Uterus (tissue), 4 donors: ENCODE measurements around the gene CEMIP. TPM values are rescaled to one million over a fixed set of nuclear protein-coding genes. Genes with fewer than 3 reads are reported as not detected.

Source experiments
- DNase-seq, 2 donors: peaks; one replicate each; pipeline ENCODE4 v3.0.0-alpha.2; 2019 to 2020
- H3K27ac ChIP-seq, 2 donors: fragments of 200-600 bp; sonication (generic); 1 replicate in 1 of 2; 2 replicates in 1 of 2; pipeline ENCODE4 v1.5.1; 2016 to 2018
- H3K27me3 ChIP-seq, 2 donors: fragments of 200-600 bp; sonication (generic); one replicate each; pipeline ENCODE4 v1.5.1; 2018 to 2019; ENCODE audit warnings: control low read depth in 1 of 2
- H3K36me3 ChIP-seq, 2 donors: fragments of 200-600 bp; sonication (generic); one replicate each; pipeline ENCODE4 v1.5.1; 2019; ENCODE audit warnings: control low read depth in 1 of 2
- H3K4me1 ChIP-seq, 2 donors: fragments of 200-600 bp; sonication (generic); one replicate each; pipeline ENCODE4 v1.5.1; 2018 to 2019; ENCODE audit warnings: control low read depth in 1 of 2
- H3K4me3 ChIP-seq, 2 donors: fragments of 200-600 bp; sonication (generic); 1 replicate in 1 of 2; 2 replicates in 1 of 2; pipeline ENCODE4 v1.5.1; 2018 to 2019; ENCODE audit warnings: mild to moderate bottlenecking in 1 of 2
- H3K9me3 ChIP-seq, 2 donors: fragments of 200-600 bp; sonication (generic); one replicate each; pipeline ENCODE4 v1.5.1; 2019; ENCODE audit warnings: control low read depth in 1 of 2
- POLR2A ChIP-seq, 2 donors: fragments of 450-650 bp; IDR thresholded peaks; one replicate each; pipeline ENCODE4 v1.6.1; 2016; ENCODE audit warnings: antibody characterized with exemption in 2 of 2, mild to moderate bottlenecking in 1 of 2, moderate library complexity in 1 of 2
- intact Hi-C: fragments of 100-400 bp; cut with DNase I; formaldehyde crosslinking; loops from one replicate; pipeline ENCODE4 v1.15.1; 2023; ENCODE audit warnings: low total_unique reads
- total RNA-seq, 4 donors: library from RNA; depleted of rRNA in 3 of 4; stranded (reverse); fragments of >200 nt in 3 of 4; gene quantifications; one replicate each; pipeline versions ENCODE4 v1.1.0 to v1.2.4, GENCODE V29; 2014 to 2023
- TF ChIP-seq, protein P1 (sequence below), 4 experiments: fragments of 200-600 bp in 2 of 4; fragments of 450-650 bp in 2 of 4; sonication (generic) in 2 of 4; IDR thresholded peaks; one replicate each; pipeline ENCODE4 v1.5.1; 2016 to 2019; ENCODE audit warnings: antibody characterized with exemption in 4 of 4, mild to moderate bottlenecking in 2 of 4, moderate library complexity in 1 of 4
- donor health status: DM: yes; HTN: yes; CAD: no.

Gene CEMIP
- total RNA-seq, 4 donors from 2014 or later, result under 0.01 to 1.9 (median 1.1) TPM

DNA sequence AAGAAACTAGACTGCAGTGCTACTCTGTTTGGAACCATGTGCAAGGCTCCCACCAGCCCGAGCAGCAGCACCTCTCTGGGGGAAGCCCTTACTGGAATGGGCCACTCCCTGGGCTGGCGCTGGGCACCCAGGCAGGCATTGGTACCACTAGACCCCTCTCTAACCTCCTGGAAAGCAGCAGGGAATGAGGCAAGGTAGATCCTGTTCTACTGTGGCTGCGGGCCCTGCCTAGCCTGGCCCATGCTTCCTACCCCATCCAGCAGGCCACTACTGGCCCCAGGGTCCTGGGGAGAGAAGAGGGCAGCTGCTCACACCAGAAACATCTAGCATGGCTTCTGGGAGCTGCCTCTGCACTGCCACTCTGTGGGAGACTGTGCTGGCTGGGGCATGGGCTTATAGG, 165.6 kb downstream of the CEMIP start:
- Histone ChIP-seq H3K4me1 (no peaks in the 10 kb centered on the region), H3K4me3 (no peak overlapping the region), H3K9me3 (no peaks in the 10 kb centered on the region), H3K27ac (no peak overlapping the region), H3K36me3 (no peaks in the 10 kb centered on the region), H3K27me3 (no peaks in the 10 kb centered on the region)
- TF ChIP-seq POLR2A (IDR thresholded peaks at IDR 0.05), result no peak
- TF ChIP-seq, protein P1, sequence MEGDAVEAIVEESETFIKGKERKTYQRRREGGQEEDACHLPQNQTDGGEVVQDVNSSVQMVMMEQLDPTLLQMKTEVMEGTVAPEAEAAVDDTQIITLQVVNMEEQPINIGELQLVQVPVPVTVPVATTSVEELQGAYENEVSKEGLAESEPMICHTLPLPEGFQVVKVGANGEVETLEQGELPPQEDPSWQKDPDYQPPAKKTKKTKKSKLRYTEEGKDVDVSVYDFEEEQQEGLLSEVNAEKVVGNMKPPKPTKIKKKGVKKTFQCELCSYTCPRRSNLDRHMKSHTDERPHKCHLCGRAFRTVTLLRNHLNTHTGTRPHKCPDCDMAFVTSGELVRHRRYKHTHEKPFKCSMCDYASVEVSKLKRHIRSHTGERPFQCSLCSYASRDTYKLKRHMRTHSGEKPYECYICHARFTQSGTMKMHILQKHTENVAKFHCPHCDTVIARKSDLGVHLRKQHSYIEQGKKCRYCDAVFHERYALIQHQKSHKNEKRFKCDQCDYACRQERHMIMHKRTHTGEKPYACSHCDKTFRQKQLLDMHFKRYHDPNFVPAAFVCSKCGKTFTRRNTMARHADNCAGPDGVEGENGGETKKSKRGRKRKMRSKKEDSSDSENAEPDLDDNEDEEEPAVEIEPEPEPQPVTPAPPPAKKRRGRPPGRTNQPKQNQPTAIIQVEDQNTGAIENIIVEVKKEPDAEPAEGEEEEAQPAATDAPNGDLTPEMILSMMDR (IDR thresholded peaks at IDR 0.05), result no peak
- intact Hi-C loops, result no loop called here
- DNase-seq, result peak in 1 of 2 donors; percentile 10

DNA sequence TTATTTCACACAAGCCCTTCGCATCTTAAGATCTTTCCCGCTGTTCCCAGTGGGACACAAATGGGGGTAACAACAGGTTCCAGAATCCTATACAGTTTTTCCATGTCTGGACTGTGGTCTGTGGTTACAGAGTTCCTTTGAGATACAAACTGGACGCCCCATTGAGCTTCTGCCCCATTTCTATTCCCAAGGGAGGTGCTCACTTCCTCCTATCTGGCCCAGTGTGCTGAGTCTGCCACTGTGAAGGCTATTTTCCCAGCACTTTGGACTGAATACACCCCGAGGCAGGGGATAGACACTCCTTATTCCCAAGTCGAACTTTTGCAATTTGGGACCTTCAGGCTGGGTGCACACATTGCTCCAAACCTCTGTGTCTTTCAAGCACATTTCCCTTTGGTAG, 166.4 kb downstream of the CEMIP start:
- Histone ChIP-seq H3K36me3 (no peaks in the 10 kb centered on the region), H3K9me3 (no peaks in the 10 kb centered on the region), H3K27me3 (no peaks in the 10 kb centered on the region), H3K4me3 (no peak overlapping the region), H3K27ac (no peak overlapping the region), H3K4me1 (no peaks in the 10 kb centered on the region)
- TF ChIP-seq, protein P1 (IDR thresholded peaks at IDR 0.05), result no peak
- intact Hi-C loops, result no loop called here
- peak in 1 of 2 donors; percentile 4 for DNase-seq

DNA sequence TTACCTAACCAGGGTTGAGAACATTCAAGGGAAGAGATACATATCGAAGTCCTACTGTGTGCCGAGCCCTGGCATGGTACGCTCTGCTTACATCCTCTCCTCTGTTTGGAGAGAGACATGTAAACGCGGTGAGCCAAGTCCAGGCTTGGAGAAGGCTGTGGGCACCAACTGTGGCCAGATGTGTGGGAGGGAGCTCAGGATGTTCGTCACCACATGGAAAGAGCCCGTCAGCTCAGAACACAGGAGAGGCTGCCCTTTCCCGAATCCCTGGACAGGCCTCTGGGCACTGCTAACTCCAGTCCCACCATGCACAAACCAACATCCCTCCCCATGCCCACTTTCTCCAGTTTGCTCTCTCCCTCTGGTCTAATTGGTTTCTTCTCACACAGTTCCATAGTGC, 167.4 kb downstream of the CEMIP start:
- H3K4me1 ChIP-seq, result no peaks in the 10 kb centered on the region
- no peaks in the 10 kb centered on the region for H3K27me3 ChIP-seq
- H3K9me3 ChIP-seq, result no peaks in the 10 kb centered on the region
- H3K4me3 ChIP-seq, result no peak overlapping the region
- intact Hi-C loops, result no loop called here
- peak in 1 of 2 donors; percentile 7 for DNase-seq
- TF ChIP-seq, protein P1 (IDR thresholded peaks at IDR 0.05), result no peak
- TF ChIP-seq POLR2A (IDR thresholded peaks at IDR 0.05), result no peak
- H3K36me3 ChIP-seq, result no peaks in the 10 kb centered on the region
- H3K27ac ChIP-seq, result no peak overlapping the region

DNA sequence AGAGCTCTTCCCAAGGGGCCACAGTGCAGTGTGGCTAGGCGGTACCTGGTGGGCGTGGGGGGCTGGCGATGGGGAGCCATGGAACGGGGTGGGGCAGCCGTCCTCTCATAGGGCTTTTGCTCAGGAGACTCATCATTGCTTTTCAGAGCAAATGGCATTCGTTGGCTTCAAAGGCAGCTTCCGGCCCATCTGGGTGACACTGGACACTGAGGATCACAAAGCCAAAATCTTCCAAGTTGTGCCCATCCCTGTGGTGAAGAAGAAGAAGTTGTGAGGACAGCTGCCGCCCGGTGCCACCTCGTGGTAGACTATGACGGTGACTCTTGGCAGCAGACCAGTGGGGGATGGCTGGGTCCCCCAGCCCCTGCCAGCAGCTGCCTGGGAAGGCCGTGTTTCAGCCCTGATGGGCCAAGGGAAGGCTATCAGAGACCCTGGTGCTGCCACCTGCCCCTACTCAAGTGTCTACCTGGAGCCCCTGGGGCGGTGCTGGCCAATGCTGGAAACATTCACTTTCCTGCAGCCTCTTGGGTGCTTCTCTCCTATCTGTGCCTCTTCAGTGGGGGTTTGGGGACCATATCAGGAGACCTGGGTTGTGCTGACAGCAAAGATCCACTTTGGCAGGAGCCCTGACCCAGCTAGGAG, 169.6 kb downstream of the CEMIP start:
- Histone ChIP-seq H3K9me3 (no peaks in the 10 kb centered on the region), H3K4me1 (no peaks in the 10 kb centered on the region), H3K36me3 (no peaks in the 10 kb centered on the region), H3K4me3 (no peak overlapping the region), H3K27ac (no peak overlapping the region), H3K27me3 (no peaks in the 10 kb centered on the region)
- peak in 1 of 2 donors; percentile 11 for DNase-seq
- intact Hi-C loops, result no loop called here
- no peak for TF ChIP-seq POLR2A (IDR thresholded peaks at IDR 0.05)
- TF ChIP-seq, protein P1 (IDR thresholded peaks at IDR 0.05), result no peak

DNA sequence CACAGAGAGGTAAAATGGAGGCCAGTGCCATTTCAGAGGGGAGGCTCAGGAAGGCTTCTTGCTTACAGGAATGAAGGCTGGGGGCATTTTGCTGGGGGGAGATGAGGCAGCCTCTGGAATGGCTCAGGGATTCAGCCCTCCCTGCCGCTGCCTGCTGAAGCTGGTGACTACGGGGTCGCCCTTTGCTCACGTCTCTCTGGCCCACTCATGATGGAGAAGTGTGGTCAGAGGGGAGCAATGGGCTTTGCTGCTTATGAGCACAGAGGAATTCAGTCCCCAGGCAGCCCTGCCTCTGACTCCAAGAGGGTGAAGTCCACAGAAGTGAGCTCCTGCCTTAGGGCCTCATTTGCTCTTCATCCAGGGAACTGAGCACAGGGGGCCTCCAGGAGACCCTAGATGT, 170.6 kb downstream of the CEMIP start:
- DNase-seq, result peak in 1 of 2 donors; percentile 1
- no peak overlapping the region for H3K4me3 ChIP-seq
- no peaks in the 10 kb centered on the region for H3K9me3 ChIP-seq
- intact Hi-C loops, result no loop called here
- H3K27ac ChIP-seq, result no peak overlapping the region
- TF ChIP-seq, protein P1 (IDR thresholded peaks at IDR 0.05), result no peak
- TF ChIP-seq POLR2A (IDR thresholded peaks at IDR 0.05), result no peak
- H3K27me3 ChIP-seq, result no peaks in the 10 kb centered on the region
- H3K36me3 ChIP-seq, result no peaks in the 10 kb centered on the region
- H3K4me1 ChIP-seq, result no peaks in the 10 kb centered on the region
